GM19023 (cell line): Measurements from ENCODE around the gene SCAMP4.

Experiments
- ATAC-seq: cut with Tn5 transposase; IDR thresholded peaks from one replicate; pipeline ENCODE4 v1.9.1; 2021; ENCODE audit warnings: mild to moderate bottlenecking, moderate library complexity; ENCODE audit not compliant: unreplicated experiment

SCAMP4 gene

DNA sequence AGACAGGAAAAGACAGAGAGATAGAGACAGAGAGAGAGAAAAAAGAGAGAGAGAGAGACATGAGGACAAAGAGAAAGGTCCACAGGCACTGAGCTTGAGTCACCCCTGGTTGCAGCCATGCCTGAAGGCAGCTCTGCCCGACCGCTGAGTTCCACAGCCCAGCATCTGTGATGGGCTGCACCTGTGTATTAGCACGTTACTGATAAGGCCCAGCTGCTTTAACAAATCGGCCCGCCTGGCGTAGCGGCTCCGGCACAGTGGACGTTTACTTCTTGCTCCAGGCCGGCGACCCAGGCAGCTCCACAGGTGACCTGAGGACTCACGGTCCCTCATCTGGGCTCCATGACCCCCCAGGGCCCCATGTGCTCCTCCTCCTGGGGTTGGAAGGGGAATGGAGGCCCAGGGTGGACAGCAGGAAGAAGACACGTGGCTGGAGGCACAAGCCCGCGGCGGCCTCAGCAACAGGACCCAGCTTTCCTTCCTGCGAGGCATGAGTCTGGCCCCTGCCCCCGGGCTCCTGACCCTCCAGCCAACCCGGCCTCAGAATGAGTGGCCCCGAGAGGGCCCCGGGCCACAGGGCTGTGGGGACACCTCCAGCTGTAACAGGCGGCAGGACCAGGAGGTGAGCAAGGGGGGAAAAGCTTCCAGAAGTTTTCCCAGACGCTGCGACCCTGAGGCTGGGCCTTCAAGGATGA is 31.9 kb downstream of the SCAMP4 start:
- no peak for ATAC-seq

DNA sequence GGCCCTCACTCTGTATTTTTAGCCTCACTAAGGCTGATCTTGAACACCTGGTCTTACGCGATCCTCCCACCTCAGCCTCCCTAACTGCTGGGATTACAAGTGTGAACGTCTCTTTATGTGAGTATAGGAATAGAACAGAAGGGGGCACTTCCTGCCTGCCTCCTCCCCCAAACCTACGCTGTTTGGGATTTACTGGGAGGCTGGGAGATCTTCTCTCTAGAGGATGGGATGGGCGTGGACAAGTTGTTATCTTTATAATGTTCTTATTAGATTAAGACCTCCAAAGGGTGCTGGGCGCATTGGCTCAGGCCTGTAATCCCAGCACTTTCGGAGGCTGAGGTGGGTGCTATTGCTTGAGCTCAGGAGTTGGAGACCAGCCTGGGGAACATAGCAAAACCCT is 32.9 kb downstream of the SCAMP4 start:
- ATAC-seq, result no peak

DNA sequence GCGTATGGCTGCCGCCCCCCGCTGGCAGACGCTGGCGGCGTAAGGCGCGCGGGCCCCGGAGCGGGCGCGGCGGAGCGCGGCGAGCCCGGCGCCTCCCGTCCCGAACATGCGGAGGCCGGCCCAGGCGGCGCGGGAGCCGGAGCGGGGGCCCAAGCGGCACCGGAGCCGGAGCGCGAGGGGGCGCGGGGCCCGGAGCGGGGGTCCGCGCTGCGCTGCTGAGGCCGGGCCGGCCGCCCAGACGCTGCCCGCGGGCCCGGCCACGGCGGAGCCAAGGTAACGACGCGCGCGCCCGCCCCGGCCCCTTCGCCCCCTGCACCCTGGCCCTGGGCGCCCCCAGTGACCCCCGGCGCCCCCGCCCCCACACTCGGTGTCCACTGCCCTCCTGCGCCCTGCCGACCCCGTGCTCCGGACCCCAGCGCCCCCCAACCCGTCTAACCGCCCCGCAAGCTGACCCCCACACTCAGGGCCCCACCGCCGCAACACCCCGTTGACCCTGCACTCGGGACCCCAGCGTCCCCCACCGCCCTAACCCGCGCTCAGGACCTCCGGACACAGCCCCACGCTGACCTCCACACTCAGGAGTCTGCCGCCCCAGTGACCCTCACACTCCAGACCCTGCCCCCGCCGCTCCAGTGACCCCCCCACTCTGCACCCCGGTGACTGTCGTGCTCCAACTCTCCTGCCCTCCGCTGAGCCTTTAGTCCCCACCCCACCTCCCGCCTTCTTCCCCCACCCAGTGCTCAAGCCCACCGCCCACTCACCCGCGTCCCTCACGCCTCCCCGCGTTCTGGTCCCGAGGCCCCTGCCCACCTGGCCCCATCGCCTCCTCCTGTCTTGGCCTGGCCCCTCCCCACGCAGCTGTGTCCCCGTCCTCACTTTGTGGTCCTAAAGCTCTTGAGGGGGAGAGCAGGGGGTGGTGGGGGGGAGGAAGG is 36.2 kb downstream of the SCAMP4 start, which contains the start of gene CSNK1G2:
TSS of gene CSNK1G2 (plus strand) at position 27 of the 932 bp plus-strand sequence. CDS start 28,601 bp downstream, outside the sequence.
- peak; percentile 59 for ATAC-seq

DNA sequence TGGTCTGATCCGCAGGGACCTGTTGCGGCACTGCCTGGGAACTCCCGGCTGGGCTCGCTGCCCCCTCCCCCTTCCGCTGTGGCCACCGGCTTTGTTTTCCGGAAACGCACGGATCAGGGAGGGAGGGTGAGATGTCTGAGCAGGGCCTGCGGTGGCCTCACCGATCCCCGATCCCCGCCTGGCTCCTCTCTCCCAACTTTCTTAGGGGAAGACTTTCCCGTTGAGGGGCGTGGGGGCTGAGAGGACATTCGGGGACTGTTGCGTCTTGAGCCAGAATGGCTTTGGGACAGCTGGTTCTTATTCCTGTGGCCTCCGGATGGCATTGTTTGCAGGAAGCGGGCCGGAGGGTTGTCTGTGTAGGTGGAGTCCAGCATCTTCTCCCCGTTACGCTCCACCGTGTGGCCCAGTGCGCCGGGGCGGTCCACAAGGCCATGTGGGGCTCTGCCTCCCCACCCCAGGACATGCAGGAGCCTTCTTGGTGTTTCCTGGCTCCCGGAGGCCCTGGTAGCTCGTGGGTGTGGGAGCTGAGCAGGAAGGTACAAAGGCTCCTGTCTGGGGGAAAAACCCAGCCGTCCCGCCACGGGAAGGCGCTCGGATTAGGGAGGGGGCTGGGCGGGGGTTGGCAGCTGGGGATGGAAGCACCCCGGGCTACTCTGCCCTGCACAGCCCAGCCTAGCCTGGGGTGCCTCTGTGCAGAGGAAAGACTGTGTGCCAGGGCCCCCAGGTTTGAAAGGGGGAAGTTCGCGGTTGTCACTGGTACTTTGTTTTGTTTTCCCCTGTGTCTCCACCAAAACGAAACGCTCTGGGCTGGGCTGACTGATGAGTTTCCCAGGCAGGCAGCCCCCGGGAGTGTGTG is 37.1 kb downstream of the SCAMP4 start:
- no peak for ATAC-seq

DNA sequence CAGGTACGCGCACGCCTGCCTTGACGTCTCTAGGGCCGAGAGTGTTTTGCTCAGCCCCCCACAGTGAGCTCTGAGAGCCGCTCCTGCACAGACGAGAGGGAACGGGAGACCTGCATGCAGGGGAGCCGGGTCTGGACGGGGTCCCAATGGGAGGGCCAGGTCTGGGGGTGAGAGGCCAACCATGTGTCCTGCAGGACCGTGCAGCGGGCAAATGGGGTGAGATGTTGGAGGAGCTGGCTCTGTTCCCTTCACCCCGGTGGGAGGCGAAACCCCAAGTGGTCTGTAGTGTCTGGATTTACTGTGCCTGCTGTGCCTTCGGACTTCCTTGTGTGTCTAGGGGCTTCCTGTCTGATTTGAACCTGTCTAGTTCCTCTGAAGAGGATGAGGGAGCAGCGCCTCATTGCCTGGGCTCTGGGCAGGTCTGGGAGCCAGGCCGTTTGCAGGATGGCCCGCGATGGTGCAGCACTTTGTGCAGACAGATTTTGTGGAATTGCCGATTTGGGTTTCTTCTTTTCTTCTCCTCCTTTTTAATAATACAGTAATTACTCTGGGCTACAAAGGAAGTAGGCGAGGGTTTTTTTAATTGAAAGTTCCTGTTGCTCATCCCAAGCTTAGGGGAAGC is 37.8 kb downstream of the SCAMP4 start:
- ATAC-seq, result no peak

DNA sequence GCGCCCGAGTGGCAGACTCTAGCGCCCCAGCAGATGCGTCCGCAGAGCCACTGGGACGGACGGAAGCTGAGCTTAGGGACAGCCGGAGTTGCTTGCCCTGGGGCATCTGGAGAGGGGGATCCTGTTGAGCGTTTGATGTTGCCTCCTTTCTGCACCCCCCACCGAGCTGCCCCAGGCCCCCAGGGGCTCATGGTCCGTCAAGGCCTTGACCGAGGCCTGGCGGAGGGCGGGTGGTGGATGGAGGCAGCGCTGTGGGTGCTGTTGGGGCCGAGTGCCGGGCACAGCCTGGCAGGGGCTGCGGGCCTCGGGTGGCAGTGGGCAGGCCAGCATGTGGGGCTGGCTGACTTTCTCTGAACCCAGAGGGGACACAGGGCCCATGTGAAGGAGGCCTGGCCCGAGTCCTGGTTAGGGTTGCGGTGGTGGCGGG is 38.5 kb downstream of the SCAMP4 start:
- ATAC-seq, result no peak

DNA sequence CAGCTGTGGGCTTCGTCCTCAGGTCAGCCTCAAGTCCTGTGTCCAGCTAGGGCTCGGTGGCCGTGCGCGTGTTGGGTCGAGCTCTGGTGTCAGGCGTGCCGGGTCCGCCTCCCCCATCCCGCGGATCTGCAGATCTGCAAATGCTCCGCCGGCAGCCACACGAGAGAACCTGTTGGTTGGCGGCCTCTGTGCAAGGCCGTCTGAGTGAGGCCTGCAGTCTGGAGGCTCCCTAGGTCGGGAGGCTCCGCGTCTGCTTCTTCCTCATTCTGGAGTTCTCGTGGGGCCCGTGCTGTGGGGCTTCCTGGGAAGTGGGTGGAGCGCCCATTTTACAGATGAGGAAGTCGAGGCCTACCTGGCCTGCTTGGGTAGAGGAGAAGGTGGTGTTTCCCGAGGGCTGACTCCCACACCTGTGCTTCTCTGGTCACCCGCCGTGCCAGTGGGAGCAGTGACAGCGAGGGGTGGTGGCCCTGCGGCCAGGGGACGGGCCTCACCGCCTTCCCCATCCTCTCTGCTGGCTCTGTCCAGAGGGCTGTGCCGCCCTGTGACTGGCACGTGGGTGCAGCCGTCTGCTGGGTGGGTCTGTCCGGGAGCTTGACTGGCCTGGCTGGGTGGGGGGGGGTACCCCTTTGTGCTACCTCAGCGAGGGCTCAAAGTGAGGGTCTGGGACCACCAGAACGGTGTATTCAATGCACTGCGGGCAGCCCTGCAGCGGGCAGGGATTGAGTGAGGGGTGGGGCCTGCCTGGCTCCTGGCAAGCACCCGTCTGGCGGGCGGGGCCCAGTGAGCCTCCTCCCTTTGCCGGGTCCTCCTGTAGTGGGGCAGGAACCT is 39.1 kb downstream of the SCAMP4 start:
- no peak for ATAC-seq

DNA sequence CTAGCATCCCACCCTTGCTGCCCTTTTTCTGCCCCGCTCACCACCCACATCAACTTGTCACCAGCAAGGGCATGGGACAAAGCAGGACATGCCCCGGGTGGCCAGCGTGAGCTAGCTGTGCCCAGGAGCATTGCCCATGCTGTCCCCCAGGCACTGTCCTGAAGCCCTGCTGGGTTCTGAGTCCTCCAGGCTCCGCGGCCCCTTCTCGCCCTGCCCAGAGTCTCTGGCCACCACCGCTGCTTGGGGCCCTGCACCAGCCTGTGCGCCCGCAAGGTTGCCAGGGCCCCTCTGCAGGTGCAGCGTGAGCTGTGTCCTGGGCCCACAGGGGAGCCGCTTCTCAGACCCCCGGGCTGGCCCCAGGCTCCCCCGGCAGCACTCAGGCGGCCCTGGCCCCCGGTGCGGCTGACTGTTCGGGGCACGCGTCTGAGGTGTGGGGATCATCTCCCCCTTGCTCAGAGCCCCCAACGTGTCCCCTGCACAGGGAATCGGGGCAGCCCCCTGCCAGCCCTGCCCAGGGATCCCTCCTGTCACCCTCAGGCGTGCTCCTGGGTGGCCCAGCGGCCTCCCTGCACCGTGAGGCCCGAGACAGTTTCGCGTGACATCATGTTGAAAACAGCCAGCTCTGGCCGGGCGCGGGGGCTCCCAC is 39.8 kb downstream of the SCAMP4 start:
- ATAC-seq, result no peak

DNA sequence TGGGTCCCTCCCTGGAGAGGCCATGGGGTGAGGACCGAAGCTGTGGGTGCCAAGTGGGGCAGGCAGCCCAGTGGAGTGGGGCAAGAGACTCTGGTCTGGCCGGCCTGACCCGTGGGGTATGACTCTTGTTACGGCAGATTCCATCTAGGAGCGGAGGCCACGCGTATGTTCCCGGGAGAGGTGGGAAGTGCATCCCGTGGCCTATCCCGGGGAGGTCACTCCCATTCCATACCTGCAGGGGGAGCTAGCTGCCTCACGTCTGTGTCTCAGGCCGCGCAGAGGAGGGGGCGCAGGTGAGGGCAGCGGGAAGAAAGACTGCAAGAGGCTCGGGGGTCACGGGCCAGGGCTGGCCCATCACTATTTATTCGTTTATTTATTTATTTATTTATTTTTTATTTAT is 40.7 kb downstream of the SCAMP4 start:
- ATAC-seq, result no peak

DNA sequence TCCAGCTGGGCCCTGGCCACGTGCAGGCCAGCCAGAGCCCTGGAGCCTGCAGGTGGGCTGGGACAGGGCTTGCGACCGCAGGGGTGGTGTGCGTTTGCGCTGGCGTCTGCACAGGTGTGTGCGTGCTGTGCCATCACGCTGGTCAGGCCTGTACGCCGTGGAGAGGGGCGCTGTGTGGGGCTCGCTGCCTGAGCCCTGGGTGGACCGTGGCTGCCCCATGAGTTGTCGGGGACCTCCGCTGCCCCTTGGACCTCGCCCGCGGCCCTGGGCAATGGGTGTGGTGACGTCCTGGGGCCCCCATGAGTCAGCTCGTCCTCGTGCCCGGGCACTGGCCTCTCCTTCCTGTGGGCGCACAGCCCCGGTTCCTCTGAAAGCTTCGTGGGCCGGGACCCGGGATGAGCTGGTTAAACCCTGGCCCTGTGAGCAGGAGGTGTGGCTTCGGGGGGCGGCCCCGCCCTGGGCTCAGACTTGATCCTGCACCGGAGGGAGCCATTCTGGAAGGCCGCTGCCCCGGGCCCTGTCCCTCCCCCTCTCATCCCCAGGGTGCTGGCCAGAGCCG is 42.5 kb downstream of the SCAMP4 start:
- no peak for ATAC-seq

DNA sequence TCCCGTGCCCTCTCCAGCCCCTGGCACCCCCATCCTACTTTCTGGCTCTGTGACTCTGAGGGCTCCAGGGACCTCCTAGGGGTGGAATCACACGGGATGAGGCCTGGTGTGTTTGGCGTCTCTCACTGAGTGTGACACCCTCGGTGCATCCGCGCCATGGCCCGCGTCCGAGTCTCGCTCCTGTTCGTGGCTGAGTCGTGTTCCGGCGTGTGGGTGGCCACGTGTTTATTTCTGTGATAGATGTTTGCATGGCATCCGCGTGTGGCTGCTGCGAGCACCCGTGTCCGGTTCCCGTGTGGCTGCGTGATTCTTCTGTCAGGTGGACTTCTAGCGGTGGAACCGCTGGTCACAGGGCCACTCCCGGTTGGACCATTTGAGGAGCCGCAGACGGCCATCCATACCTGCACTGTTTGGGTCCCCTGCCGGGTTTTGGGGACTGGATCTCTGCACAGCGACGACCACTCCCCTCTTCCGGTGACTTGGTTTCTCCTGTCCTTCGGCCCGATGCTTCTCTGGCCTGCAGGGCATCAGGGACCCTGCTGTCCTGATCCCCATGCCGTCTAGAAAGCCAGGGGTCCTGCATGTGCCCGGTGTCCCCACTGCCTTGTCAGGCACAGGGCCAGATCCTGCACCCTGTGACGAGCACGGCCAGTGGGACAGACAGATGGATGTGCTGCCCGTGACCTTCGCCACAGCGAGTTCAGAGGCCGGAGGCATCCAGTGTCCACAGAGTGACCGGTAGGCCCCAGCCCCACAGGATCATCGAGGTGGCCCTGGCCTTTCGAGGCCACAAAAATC is 44.3 kb downstream of the SCAMP4 start:
- ATAC-seq, result no peak

DNA sequence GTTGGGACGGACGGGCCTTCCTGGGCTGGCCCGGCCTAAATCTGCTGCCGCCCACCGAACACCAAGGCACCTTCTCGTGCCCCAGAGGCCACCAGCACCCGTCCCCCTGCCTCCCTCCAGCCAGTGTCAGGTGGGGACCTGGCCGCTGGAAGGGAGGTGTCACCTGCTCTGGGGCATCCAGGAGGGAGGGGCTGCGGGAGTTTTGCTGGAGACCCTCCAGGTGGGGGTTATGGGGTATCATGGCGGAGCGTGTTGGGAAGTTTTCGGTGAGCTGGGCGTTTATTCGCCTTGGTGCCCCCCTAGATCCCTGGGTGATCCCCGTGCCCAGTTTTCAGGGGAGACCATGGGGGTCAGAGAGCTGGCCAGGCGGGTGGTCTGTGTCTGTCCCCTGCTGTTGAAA is 45.4 kb downstream of the SCAMP4 start:
- no peak for ATAC-seq

DNA sequence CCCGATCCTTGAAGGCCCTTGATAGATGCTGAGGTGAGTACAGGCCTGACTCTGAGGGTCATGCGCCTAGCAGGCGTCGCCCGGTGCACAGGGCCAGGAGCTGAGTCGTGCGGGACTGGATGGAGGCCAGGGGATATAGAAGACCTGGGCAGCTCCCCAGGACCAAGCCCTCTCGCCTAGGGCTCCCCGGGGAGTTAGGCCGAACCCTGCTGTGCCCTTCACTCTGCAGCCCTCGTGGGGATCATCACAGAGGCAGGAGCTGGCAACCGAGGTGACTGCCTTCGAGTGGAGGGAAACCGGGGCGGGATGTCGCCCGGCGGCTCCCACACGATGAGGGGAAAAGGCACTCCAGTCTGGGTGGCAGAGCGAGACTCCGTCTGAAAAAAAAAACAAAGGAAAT is 47.4 kb downstream of the SCAMP4 start:
- ATAC-seq, result no peak

DNA sequence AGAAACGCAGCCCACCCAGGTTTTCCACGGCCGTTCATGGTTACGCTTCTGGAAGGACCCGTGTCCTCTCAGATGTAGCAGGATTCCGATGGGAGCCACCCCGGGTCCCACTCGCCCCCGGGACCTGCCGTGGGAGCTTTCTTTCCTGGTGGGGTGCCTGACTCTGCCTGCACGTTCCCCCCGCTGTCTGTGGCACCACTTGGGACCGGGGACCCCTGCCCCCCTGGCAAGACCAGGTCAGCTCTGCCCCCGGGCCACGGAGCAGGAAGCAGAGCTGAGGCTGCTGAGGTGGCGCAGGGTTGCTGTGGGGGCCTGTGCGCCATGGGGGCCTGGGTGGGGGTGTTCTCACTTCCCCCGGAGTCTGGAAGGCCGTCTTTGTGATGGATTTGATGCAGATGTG is 47.8 kb downstream of the SCAMP4 start:
- no peak for ATAC-seq

DNA sequence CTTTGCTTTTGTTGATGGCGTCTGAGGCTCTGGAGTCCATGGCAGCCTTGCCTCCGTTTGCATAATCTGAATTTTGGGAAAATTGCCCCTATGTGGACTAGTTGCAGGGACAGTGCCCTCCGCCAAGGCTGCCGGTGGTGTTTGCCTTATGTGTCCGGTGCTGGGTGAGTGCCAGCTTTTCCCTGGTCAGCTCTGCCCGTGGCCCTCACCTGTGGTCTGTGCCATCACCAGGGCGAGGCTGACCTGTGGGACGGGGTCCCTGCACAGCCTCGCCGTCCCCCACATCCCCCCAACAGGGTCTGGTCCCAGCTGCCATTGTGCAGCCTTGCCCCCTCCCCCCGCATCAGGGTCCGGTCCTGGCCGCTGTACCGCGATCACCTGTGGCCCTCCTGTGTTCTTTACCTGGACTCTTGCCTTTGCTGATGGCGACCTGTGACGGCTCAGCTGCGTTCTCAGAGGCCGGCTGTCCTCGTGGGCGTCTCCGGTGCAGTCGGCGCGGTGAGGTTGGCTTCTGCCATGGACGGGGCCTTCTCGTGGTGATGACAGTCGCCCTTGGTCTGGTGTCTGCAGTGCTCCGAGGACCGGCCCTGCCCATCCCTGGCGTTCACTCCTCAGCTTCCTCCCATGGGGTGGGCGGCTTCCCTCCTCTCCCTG is 48.4 kb downstream of the SCAMP4 start:
- ATAC-seq, result no peak

DNA sequence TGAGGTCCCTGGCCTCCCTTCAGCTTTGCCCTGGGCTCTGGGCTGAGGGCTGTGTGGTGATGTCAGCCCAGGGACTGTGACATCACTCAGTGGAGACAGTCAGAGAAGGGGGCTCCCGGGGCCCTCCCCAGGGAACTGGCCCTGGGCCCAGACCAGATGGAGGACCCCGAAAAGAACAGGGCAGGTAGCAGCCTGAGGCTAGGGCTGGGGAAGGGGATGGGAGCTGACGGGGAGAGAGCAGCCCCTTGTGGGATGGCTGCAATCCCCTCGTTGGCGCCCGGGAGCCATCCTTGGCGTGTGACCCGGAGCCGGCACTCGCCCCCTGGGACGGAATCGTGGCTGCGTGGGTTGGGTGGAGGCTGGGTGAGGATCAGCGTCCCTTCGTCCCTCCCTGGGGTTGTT is 49.3 kb downstream of the SCAMP4 start:
- no peak for ATAC-seq
